ENCODE measurements around the gene LRRC3.

The LRRC3 gene

GRCh38 chr21:44456915-44457736 lies 1.8 kb downstream of the LRRC3 start:
- no peak for DNase-seq (ENCODE audit: low spot score)

GRCh38 chr21:44458971-44459711 lies 3.8 kb downstream of the LRRC3 start:
- no peak for DNase-seq (ENCODE audit: low spot score)

GRCh38 chr21:44459712-44460440 lies 4.6 kb downstream of the LRRC3 start:
- DNase-seq (ENCODE audit: low spot score) = no peak

GRCh38 chr21:44460441-44460755 lies 5.1 kb downstream of the LRRC3 start:
- no peak for DNase-seq (ENCODE audit: low spot score)

- DNase-seq (ENCODE audit: low spot score) = no peak
Observed at GRCh38 chr21:44461005-44461404, 5.7 kb downstream of the LRRC3 start.

GRCh38 chr21:44461464-44462001 lies 6.2 kb downstream of the LRRC3 start:
- DNase-seq (ENCODE audit: low spot score) = no peak

GRCh38 chr21:44462086-44462833 lies 7.0 kb downstream of the LRRC3 start:
- no peak for DNase-seq (ENCODE audit: low spot score)

- no peak for DNase-seq (ENCODE audit: low spot score)
Observed at GRCh38 chr21:44462834-44463200, 7.5 kb downstream of the LRRC3 start.

GRCh38 chr21:44463724-44464123 lies 8.4 kb downstream of the LRRC3 start:
- DNase-seq (ENCODE audit: low spot score) = no peak

- no peak for DNase-seq (ENCODE audit: low spot score)
Observed at GRCh38 chr21:44464351-44464750, 9.0 kb downstream of the LRRC3 start.

- no peak for DNase-seq (ENCODE audit: low spot score)
Observed at GRCh38 chr21:44466351-44466954, 11.1 kb downstream of the LRRC3 start.

- DNase-seq (ENCODE audit: low spot score) = no peak
Observed at GRCh38 chr21:44466996-44467858, 11.9 kb downstream of the LRRC3 start.

- DNase-seq (ENCODE audit: low spot score) = no peak
Observed at GRCh38 chr21:44467859-44468195, 12.5 kb downstream of the LRRC3 start.

GRCh38 chr21:44471341-44471740 lies 16.0 kb downstream of the LRRC3 start:
- DNase-seq (ENCODE audit: low spot score) = no peak

- DNase-seq (ENCODE audit: low spot score) = no peak
Observed at GRCh38 chr21:44471996-44472395, 16.7 kb downstream of the LRRC3 start.

- DNase-seq (ENCODE audit: low spot score) = no peak
Observed at GRCh38 chr21:44473915-44474555, 18.7 kb downstream of the LRRC3 start.

- no peak for DNase-seq (ENCODE audit: low spot score)
Observed at GRCh38 chr21:44475266-44475845, 20.0 kb downstream of the LRRC3 start.

GRCh38 chr21:44477131-44477530 lies 21.8 kb downstream of the LRRC3 start:
- DNase-seq (ENCODE audit: low spot score) = no peak

GRCh38 chr21:44477712-44478111 lies 22.4 kb downstream of the LRRC3 start:
- DNase-seq (ENCODE audit: low spot score) = no peak

Data from LoVo (cell line).